ENCODE measurements around the gene RSPO3. TPM values are rescaled to one million over a fixed set of nuclear protein-coding genes. Genes with fewer than 3 reads are reported as not detected.

The RSPO3 gene
- total and polyA plus RNA-seq, 2 of the 13 experiments (the other 11 are each of a cell fraction or from before 2014, with no cell fraction given): not detected

- Histone ChIP-seq H4K20me1 (ENCODE audit: insufficient read depth, low read length) (no peaks in the 10 kb centered on the region), H3K4me1 (ENCODE audit: insufficient read depth, low read length) (no peaks in the 10 kb centered on the region), H2AFZ (ENCODE audit: low read length) (no peak overlapping the region), H3K9me3 (ENCODE audit: low read length) (no peaks in the 10 kb centered on the region), H3K36me3 (replicated peaks in 1 of 2; ENCODE audit: control insufficient read depth in 1 of 2, insufficient read depth in 2 of 2, low read length in 2 of 2) (no peaks in the 10 kb centered on the region), H3K4me3 (replicated peaks in 1 of 3; ENCODE audit: insufficient read depth in 1 of 3, low read depth in 2 of 3, low read length in 3 of 3) (no peak overlapping the region), H3K79me2 (ENCODE audit: insufficient read depth, low read length) (no peaks in the 10 kb centered on the region), H3K27ac (ENCODE audit: extremely low read length, insufficient read depth, low read length) (no peak overlapping the region), H3K4me2 (ENCODE audit: low read depth, low read length) (no peak overlapping the region), H3K9ac (ENCODE audit: insufficient read depth, low read depth, low read length) (no peak overlapping the region), H3K27me3 (ENCODE audit: control insufficient read depth in 1 of 2, insufficient read depth in 2 of 2, low read length in 2 of 2) (no peaks in the 10 kb centered on the region; a peak in 1 of 5 replicates)
- ATAC-seq: no peak
- ChIA-PET POLR2A (no interaction called here), CTCF (ENCODE audit: low intra/inter-chr PET ratio, low total read pairs) (no interaction called here)
- BruUV-seq (replicated peaks): no TSS peak
- no peak for FAIRE-seq
- 1% methylated on average over 5 of the region's 5 CpGs for WGBS (ENCODE audit: low lambda C conversion rate)
- DNase-seq (ENCODE audit: low spot score): no peak
- intact Hi-C loops (cut with micrococcal nuclease; ENCODE audit: unreplicated experiment): no loop called here
- in situ Hi-C loops (cut with HindIII; ENCODE audit: extremely low pct_ligation_motif_present, low pct_unique_long_range_greater_than_20kb): no loop called here
- TF ChIP-seq ZC3H4 (CRISPR knock-in tag; IDR thresholded peaks at IDR 0.05; ENCODE audit: borderline replicate concordance): no peak
- TF ChIP-seq CHD4 (IDR thresholded peaks at IDR 0.05; ENCODE audit: borderline replicate concordance, low read length): no peak
- TF ChIP-seq, protein P1, sequence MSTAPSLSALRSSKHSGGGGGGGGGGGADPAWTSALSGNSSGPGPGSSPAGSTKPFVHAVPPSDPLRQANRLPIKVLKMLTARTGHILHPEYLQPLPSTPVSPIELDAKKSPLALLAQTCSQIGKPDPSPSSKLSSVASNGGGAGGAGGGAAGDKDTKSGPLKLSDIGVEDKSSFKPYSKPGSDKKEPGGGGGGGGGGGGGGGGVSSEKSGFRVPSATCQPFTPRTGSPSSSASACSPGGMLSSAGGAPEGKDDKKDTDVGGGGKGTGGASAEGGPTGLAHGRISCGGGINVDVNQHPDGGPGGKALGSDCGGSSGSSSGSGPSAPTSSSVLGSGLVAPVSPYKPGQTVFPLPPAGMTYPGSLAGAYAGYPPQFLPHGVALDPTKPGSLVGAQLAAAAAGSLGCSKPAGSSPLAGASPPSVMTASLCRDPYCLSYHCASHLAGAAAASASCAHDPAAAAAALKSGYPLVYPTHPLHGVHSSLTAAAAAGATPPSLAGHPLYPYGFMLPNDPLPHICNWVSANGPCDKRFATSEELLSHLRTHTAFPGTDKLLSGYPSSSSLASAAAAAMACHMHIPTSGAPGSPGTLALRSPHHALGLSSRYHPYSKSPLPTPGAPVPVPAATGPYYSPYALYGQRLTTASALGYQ (CRISPR knock-in tag; IDR thresholded peaks at IDR 0.05): no peak
- TF ChIP-seq ZNF703 (CRISPR knock-in tag; IDR thresholded peaks at IDR 0.05; ENCODE audit: borderline replicate concordance): no peak
- TF ChIP-seq CENPBD1 (CRISPR knock-in tag; IDR thresholded peaks at IDR 0.05; ENCODE audit: borderline replicate concordance, low read depth): no peak
- no peak for TF ChIP-seq DR1 (CRISPR knock-in tag; IDR thresholded peaks at IDR 0.05)
- TF ChIP-seq SKI (IDR thresholded peaks at IDR 0.05; ENCODE audit: partially characterized antibody): no peak
- TF ChIP-seq ATF3 (CRISPR knock-in tag; IDR thresholded peaks at IDR 0.05): no peak
- no peak for TF ChIP-seq ZFAT (CRISPR knock-in tag; conservative IDR thresholded peaks at IDR 0.05)
- TF ChIP-seq PATZ1 (CRISPR knock-in tag; IDR thresholded peaks at IDR 0.05): no peak
- TF ChIP-seq NAIF1 (CRISPR knock-in tag; IDR thresholded peaks at IDR 0.05; ENCODE audit: borderline replicate concordance): no peak
- TF ChIP-seq ZNF318 (CRISPR knock-in tag; IDR thresholded peaks at IDR 0.05): no peak
Observed at GRCh38 chr6:127096167-127096566, 22.3 kb upstream of the RSPO3 start.

Data from HepG2 (cell line).